LNCaP clone FGC (cell line): ENCODE data around the gene PCDH9.
"Not testable (repeated sequence)": the region's sequence is repeated elsewhere in the genome, so short reads cannot be mapped to it uniquely, and the experiment has no call there.

Source experiments
- DNase-seq: peaks from one replicate; pipeline ENCODE4 v3.0.0-alpha.2; 2011; ENCODE audit warnings: low read depth
- H3K4me3 ChIP-seq: 2 replicates; pipeline ENCODE4 v1.5.1; 2011; ENCODE audit warnings: mild to moderate bottlenecking, low read depth, low read length, control low read depth
- CTCF ChIP-seq: IDR thresholded peaks from 2 replicates; pipeline ENCODE4 v1.5.1; 2012; ENCODE audit warnings: mild to moderate bottlenecking; ENCODE audit not compliant: control insufficient read depth, insufficient read depth; ENCODE audit errors: extremely low read depth

PCDH9 gene

GRCh38 chr13:66886264-66886663 is 343.9 kb downstream of the PCDH9 start:
- no peak for DNase-seq
- TF ChIP-seq CTCF = no peak
- no peak overlapping the region for H3K4me3 ChIP-seq

- not testable (repeated sequence) for H3K4me3 ChIP-seq, DNase-seq
These were observed 349.0 kb downstream of the PCDH9 start for GRCh38 chr13:66881170-66881569.

GRCh38 chr13:66879988-66880387 is 350.1 kb downstream of the PCDH9 start:
- TF ChIP-seq CTCF = no peak
- no peak for DNase-seq

GRCh38 chr13:66875264-66875663 is 354.9 kb downstream of the PCDH9 start:
- TF ChIP-seq CTCF = no peak
- no peak overlapping the region for H3K4me3 ChIP-seq
- no peak for DNase-seq

More at GRCh38 chr13:66879988-66880387, 350.1 kb downstream of the PCDH9 start:
- no peak overlapping the region for H3K4me3 ChIP-seq

- DNase-seq = no peak
- no peak for TF ChIP-seq CTCF
- H3K4me3 ChIP-seq = no peak overlapping the region
These were observed 365.5 kb downstream of the PCDH9 start for GRCh38 chr13:66864627-66865026.

GRCh38 chr13:66860878-66861417 is 369.2 kb downstream of the PCDH9 start:
- no peak overlapping the region for H3K4me3 ChIP-seq
- TF ChIP-seq CTCF = no peak

GRCh38 chr13:66859934-66860877 is 369.9 kb downstream of the PCDH9 start:
- no peak for TF ChIP-seq CTCF
- no peak for DNase-seq
- H3K4me3 ChIP-seq = no peak overlapping the region

More at GRCh38 chr13:66860878-66861417, 369.2 kb downstream of the PCDH9 start:
- DNase-seq = no peak
